HepG2 (cell line): Measurements from ENCODE around the gene THSD4. TPM values are rescaled to one million over a fixed set of nuclear protein-coding genes. Genes with fewer than 3 reads are reported as not detected.

Experiments used
- ATAC-seq: fragments of 200-7000 bp; cut with Tn5 transposase; 3 replicates; pipeline ENCODE4 v1.9.1; 2020; ENCODE audit warnings: mild to moderate bottlenecking, moderate library complexity
- BruUV-seq: library from RNA; stranded (reverse); fragments of 400-500 nt; replicated peaks from 2 replicates; lab custom pipeline; 2021; lab: Mats Ljungman, UMichigan
- CTCF ChIA-PET: fragments of 300-600 bp; formaldehyde crosslinking; extraction: SDS; loops from one replicate; lab custom pipeline; 2021; ENCODE audit warnings: low total read pairs, inconsistent platforms, low intra/inter-chr PET ratio; lab: Yijun Ruan, JAX
- POLR2A ChIA-PET: fragments of 350-600 bp; sonication (Branson Sonifier 250); formaldehyde crosslinking; loops from one replicate; lab custom pipeline; 2020; ENCODE audit warnings: antibody characterized with exemption, inconsistent platforms; lab: Yijun Ruan, JAX
- DNase-seq: peaks from one replicate; pipeline ENCODE4 v3.0.0-alpha.2; 2015; ENCODE audit warnings: low spot score
- FAIRE-seq: peaks from 3 replicates; lab custom pipeline; 2011; peaks lifted over from hg19 to GRCh38; lab: Jason Lieb, UNC
- H2AFZ ChIP-seq: one replicate; pipeline ENCODE4 v1.6.1; 2011; ENCODE audit warnings: low read length, inconsistent platforms
- H3K27ac ChIP-seq: fragments of 300-600 bp; 3 replicates; pipeline ENCODE4 v1.8.0; 2011; ENCODE audit warnings: mixed run types, mild to moderate bottlenecking, mixed read lengths, low read length, inconsistent platforms; ENCODE audit not compliant: insufficient read depth; ENCODE audit errors: extremely low read length
- H3K27me3 ChIP-seq, 2 experiments: fragments of 200-600 bp in 1 of 2; 2 replicates in 1 of 2; 3 replicates in 1 of 2; pipeline versions ENCODE4 v1.6.0 to v1.8.0; 2011; ENCODE audit warnings: low read length in 2 of 2, mild to moderate bottlenecking in 2 of 2, moderate library complexity in 2 of 2, inconsistent platforms in 1 of 2; ENCODE audit not compliant: insufficient read depth in 2 of 2, control insufficient read depth in 1 of 2
- H3K36me3 ChIP-seq, 2 experiments: fragments of 200-600 bp in 1 of 2; replicated peaks in 1 of 2; 2 replicates in 1 of 2; 3 replicates in 1 of 2; pipeline versions ENCODE4 v1.5.1 to v1.8.0; 2011; ENCODE audit warnings: low read length in 2 of 2, inconsistent platforms in 1 of 2; ENCODE audit not compliant: insufficient read depth in 2 of 2, control insufficient read depth in 1 of 2
- H3K4me1 ChIP-seq: 2 replicates; pipeline ENCODE4 v1.5.1; 2012; ENCODE audit warnings: low read length, inconsistent platforms; ENCODE audit not compliant: insufficient read depth
- H3K4me2 ChIP-seq: 2 replicates; pipeline ENCODE4 v1.6.0; 2011; ENCODE audit warnings: low read depth, low read length, inconsistent platforms
- H3K4me3 ChIP-seq, 3 experiments: fragments of 200-600 bp in 1 of 3; sonication (generic), shearing (Covaris generic) in 1 of 3; replicated peaks in 1 of 3; 2 replicates each; pipeline ENCODE4 v1.5.1; 2011 to 2016; ENCODE audit warnings: low read length in 3 of 3, inconsistent platforms in 2 of 3, low read depth in 2 of 3, mild to moderate bottlenecking in 2 of 3, control low read depth in 1 of 3, mixed read lengths in 1 of 3; ENCODE audit not compliant: insufficient read depth in 1 of 3
- H3K79me2 ChIP-seq: one replicate; pipeline ENCODE4 v1.6.1; 2011; ENCODE audit warnings: low read length, inconsistent platforms; ENCODE audit not compliant: insufficient read depth
- H3K9ac ChIP-seq: 2 replicates; pipeline ENCODE4 v1.6.0; 2011; ENCODE audit warnings: mild to moderate bottlenecking, low read depth, low read length, inconsistent platforms; ENCODE audit not compliant: insufficient read depth
- H3K9me3 ChIP-seq: 2 replicates; pipeline ENCODE4 v1.5.1; 2012; ENCODE audit warnings: mild to moderate bottlenecking, low read length
- H4K20me1 ChIP-seq: 2 replicates; pipeline ENCODE4 v1.6.0; 2011; ENCODE audit warnings: inconsistent platforms, mild to moderate bottlenecking, low read length, moderate library complexity; ENCODE audit not compliant: insufficient read depth
- ATF2 ChIP-seq: sonication (generic); formaldehyde crosslinking; IDR thresholded peaks from 2 replicates; pipeline ENCODE4 v1.4.0; 2020; ENCODE audit warnings: missing genetic modification reagents
- ATF3 ChIP-seq: sonication (generic); formaldehyde crosslinking; IDR thresholded peaks from 2 replicates; pipeline ENCODE4 v1.4.0; 2020; ENCODE audit warnings: missing genetic modification reagents
- ATRX ChIP-seq: sonication (generic); formaldehyde crosslinking; IDR thresholded peaks from 2 replicates; pipeline ENCODE4 v1.4.0; 2020; ENCODE audit warnings: missing genetic modification reagents, borderline replicate concordance
- HDAC1 ChIP-seq: sonication (generic); formaldehyde crosslinking; IDR thresholded peaks from 2 replicates; pipeline ENCODE4 v1.5.1; 2020; ENCODE audit warnings: mild to moderate bottlenecking, missing genetic modification reagents
- HNF1A ChIP-seq, 2 experiments: sonication (generic) in 1 of 2; formaldehyde crosslinking in 1 of 2; IDR thresholded peaks; 2 replicates each; pipeline versions ENCODE4 v1.4.0 to v1.6.1; 2016 to 2020; ENCODE audit warnings: borderline replicate concordance in 1 of 2, low read depth in 1 of 2, mild to moderate bottlenecking in 1 of 2, missing genetic modification reagents in 1 of 2
- MED13 ChIP-seq: sonication (generic); formaldehyde crosslinking; IDR thresholded peaks from 2 replicates; pipeline ENCODE4 v1.5.0; 2020; ENCODE audit warnings: missing genetic modification reagents
- MEIS2 ChIP-seq: sonication (generic); formaldehyde crosslinking; IDR thresholded peaks from 2 replicates; pipeline ENCODE4 v1.9.0; 2021; ENCODE audit warnings: mild to moderate bottlenecking, missing genetic modification reagents
- MYC ChIP-seq: sonication (generic); formaldehyde crosslinking; IDR thresholded peaks from 2 replicates; pipeline ENCODE4 v1.9.0; 2021; ENCODE audit warnings: missing genetic modification reagents, borderline replicate concordance
- PRMT3 ChIP-seq: sonication (generic); formaldehyde crosslinking; IDR thresholded peaks from 2 replicates; pipeline ENCODE4 v1.8.1; 2022; ENCODE audit warnings: low read depth, mild to moderate bottlenecking, moderate library complexity, missing genetic modification reagents, borderline replicate concordance
- ZBTB20 ChIP-seq: sonication (generic); formaldehyde crosslinking; IDR thresholded peaks from 2 replicates; pipeline ENCODE4 v1.8.1; 2023; ENCODE audit warnings: missing genetic modification reagents, low read depth, mild to moderate bottlenecking, borderline replicate concordance
- ZFP91 ChIP-seq: sonication (generic); formaldehyde crosslinking; IDR thresholded peaks from 2 replicates; pipeline ENCODE4 v1.9.0; 2022; ENCODE audit warnings: missing genetic modification reagents, mild to moderate bottlenecking, borderline replicate concordance
- ZNF230 ChIP-seq: sonication (generic); formaldehyde crosslinking; IDR thresholded peaks from 2 replicates; pipeline ENCODE4 v1.4.0; 2020; ENCODE audit warnings: mild to moderate bottlenecking, missing genetic modification reagents
- ZNF232 ChIP-seq: sonication (generic); formaldehyde crosslinking; IDR thresholded peaks from 2 replicates; pipeline ENCODE4 v1.4.0; 2020; ENCODE audit warnings: missing genetic modification reagents, borderline replicate concordance
- ZNF451 ChIP-seq: sonication (generic); formaldehyde crosslinking; IDR thresholded peaks from 2 replicates; pipeline ENCODE4 v1.5.0; 2020; ENCODE audit warnings: mild to moderate bottlenecking, missing genetic modification reagents
- WGBS: methylation state at CpG from one replicate; pipeline ENCODE4 v1.1.6; 2017; ENCODE audit warnings: low lambda C conversion rate; 5-methylcytosine and 5-hydroxymethylcytosine counted together
- in situ Hi-C: cut with HindIII; loops from 2 replicates; pipeline ENCODE4 v1.10.0; 2017; ENCODE audit warnings: low pct_unique_long_range_greater_than_20kb; ENCODE audit not compliant: extremely low pct_ligation_motif_present
- intact Hi-C: fragments of 100-400 bp; cut with micrococcal nuclease; formaldehyde crosslinking; loops from one replicate; pipeline ENCODE4 v1.10.0; 2022; ENCODE audit not compliant: unreplicated experiment
- polyA plus RNA-seq, 8 experiments: library from polyadenylated mRNA; depleted of rRNA in 3 of 8; stranded (reverse) in 7 of 8; unstranded in 1 of 8; fragments of >200 nt; fragmentation: Illumina TruSeq in 4 of 8; extraction: Trizol in 4 of 8; gene quantifications; 2 replicates each; pipeline versions ENCODE4 v1.2.1 to v1.2.3, GENCODE V29; 2011 to 2016; ENCODE audit warnings: low read depth in 4 of 8, missing spikeins in 1 of 8, mixed read lengths in 1 of 8; ENCODE audit not compliant: insufficient read depth in 1 of 8
- total RNA-seq, 5 experiments: library from RNA; depleted of rRNA; stranded (reverse); fragments of >200 nt; fragmentation: Illumina TruSeq; extraction: Trizol; gene quantifications; 2 replicates each; pipeline ENCODE4 v1.2.3, GENCODE V29; 2016; ENCODE audit warnings: low read depth in 1 of 5

Gene THSD4
- total and polyA plus RNA-seq, 2 of the 13 experiments (the other 11 are each of a cell fraction or from before 2014, with no cell fraction given): 0.07 to 0.21 TPM

GRCh38 chr15:71380345-71380744 is 265.1 kb downstream of the THSD4 start (continued):
- TF ChIP-seq HNF1A (IDR thresholded peaks at IDR 0.05; ENCODE audit: low read depth) (no peak), HNF1A (CRISPR knock-in tag; IDR thresholded peaks at IDR 0.05; ENCODE audit: borderline replicate concordance) (no peak), ZBTB20 (no peak)

- no peaks in the 10 kb centered on the region for H3K27me3 ChIP-seq
- no peak for DNase-seq
- no peaks in the 10 kb centered on the region for H3K79me2 ChIP-seq
- ATAC-seq: no peak
- no peaks in the 10 kb centered on the region for H3K4me1 ChIP-seq
- H3K9ac ChIP-seq: no peak overlapping the region
- BruUV-seq: no TSS peak
- H2AFZ ChIP-seq: no peak overlapping the region
- no peaks in the 10 kb centered on the region for H4K20me1 ChIP-seq
- CTCF ChIA-PET: no interaction called here
- no peak overlapping the region for H3K27ac ChIP-seq
- intact Hi-C loops: no loop called here
- H3K4me3 ChIP-seq: no peak overlapping the region
- in situ Hi-C loops: no loop called here
- 30% methylated on average over 3 of the region's 3 CpGs for WGBS
- POLR2A ChIA-PET: no interaction called here
- H3K36me3 ChIP-seq: no peaks in the 10 kb centered on the region
- no peaks in the 10 kb centered on the region for H3K9me3 ChIP-seq
- no peak for TF ChIP-seq ZFP91 (CRISPR knock-in tag)
- TF ChIP-seq MEIS2 (CRISPR knock-in tag): no peak
- no peak for TF ChIP-seq MYC
- TF ChIP-seq ZNF230 (CRISPR knock-in tag): no peak
- TF ChIP-seq ATF3 (CRISPR knock-in tag): no peak
- TF ChIP-seq ATF2 (CRISPR knock-in tag): no peak
- TF ChIP-seq ZNF451: no peak
- no peak for TF ChIP-seq HDAC1 (CRISPR knock-in tag)
- TF ChIP-seq MED13 (CRISPR knock-in tag): no peak
- TF ChIP-seq PRMT3: no peak
- no peak for TF ChIP-seq ATRX (CRISPR knock-in tag)
- no peak for TF ChIP-seq ZNF232
- TF ChIP-seq, all 625 proteins: peak for 0
- no peak overlapping the region for H3K4me2 ChIP-seq
- FAIRE-seq: no peak
These were observed 269.2 kb downstream of the THSD4 start for GRCh38 chr15:71384501-71384900.
